Measurements from ENCODE around the gene C6orf47.
A peak's percentile ranks its signal among the peaks of the same experiment; 100 is the strongest.
"Not testable (repeated sequence)": the region's sequence is repeated elsewhere in the genome, so short reads cannot be mapped to it uniquely, and the experiment has no call there.

Gene C6orf47, protein sequence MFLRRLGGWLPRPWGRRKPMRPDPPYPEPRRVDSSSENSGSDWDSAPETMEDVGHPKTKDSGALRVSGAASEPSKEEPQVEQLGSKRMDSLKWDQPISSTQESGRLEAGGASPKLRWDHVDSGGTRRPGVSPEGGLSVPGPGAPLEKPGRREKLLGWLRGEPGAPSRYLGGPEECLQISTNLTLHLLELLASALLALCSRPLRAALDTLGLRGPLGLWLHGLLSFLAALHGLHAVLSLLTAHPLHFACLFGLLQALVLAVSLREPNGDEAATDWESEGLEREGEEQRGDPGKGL

DNA sequence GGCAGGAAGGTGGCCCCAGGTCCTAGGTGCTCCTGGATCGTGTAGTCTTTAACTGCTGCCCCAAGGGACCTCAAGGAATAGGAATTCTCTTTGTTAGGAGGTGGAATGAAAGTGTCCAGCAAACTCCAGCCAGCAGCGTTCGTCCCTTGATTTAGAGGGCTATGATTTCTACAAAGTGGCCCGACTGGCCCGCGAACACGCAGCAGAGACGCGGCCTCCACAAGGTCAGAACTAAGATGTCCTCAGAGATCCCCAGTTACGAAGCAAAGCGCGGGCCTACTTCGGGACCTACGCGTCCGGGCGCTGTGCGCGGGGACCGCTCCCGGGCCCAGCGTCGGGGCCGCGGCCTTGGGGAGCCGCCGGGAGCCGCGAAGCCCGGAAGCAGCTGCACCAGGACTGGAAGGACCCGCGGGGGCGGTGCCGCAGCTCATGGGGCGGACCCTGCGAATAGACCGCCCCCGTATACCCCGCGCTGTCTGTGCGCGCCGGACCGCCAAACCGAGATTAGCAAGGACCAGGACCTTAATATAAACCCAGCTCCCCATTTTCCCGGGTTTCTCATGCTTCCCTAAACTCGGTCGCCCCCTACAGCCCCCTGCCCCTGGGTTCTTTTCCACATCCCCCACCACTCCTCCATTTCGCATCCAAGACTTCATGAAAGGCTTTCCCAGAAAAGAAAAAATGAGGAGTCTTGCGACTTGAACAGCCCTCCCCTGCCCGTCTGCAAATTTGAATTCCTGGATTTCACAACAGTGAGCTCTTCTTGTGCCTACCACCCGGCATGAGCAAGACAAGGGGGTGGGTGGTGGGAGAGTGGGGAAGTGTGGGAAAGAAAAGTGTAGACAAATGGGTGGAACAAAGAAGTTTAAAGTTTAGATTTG, at the start of gene C6orf47:
Gene C6orf47, minus strand, starts transcription at position 398 of the 881 bp plus-strand sequence. CDS start 831 bp downstream, outside the sequence.
- DNase-seq (ENCODE audit: low spot score), result peak; percentile 66

DNA sequence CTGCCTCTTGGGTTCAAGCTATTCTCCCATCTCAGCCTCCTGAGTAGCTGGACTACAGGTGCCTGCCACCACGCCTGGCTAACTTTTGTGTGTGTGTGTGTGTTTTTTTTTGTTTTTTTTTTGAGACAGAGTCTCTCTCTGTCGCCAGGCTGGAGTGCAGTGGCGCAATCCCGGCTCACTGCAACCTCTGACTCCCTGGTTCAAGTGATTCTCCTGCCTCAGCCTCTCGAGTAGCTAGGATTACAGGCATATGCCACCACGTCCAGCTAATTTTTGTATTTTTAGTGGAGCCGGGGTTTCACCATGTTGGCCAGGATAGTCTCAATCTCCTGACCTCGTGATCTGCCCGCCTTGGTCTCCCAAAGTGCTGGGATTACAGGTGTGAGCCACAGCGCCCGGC, 48.6 kb upstream of the C6orf47 start:
- DNase-seq (ENCODE audit: low spot score), result not testable (repeated sequence)

DNA sequence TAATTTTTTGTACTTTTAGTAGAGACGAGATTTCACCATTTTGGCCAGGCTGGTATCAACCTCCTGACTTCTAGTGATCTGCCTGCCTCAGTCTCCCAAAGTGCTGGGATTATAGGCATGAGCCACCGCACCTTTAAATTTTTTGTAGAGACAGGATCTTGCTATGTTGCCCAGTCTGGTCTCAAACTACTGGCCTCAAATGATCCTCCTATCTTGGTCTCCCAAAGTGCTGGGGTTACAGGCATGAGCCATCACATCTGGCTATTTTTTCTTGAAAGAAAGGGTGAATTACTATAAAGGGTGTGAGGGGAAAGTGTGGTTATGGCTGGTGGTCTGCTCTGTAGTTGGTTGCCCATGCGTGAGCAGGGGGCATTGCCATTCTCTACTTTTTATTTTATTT, 47.6 kb upstream of the C6orf47 start:
- no peak for DNase-seq (ENCODE audit: low spot score)

DNA sequence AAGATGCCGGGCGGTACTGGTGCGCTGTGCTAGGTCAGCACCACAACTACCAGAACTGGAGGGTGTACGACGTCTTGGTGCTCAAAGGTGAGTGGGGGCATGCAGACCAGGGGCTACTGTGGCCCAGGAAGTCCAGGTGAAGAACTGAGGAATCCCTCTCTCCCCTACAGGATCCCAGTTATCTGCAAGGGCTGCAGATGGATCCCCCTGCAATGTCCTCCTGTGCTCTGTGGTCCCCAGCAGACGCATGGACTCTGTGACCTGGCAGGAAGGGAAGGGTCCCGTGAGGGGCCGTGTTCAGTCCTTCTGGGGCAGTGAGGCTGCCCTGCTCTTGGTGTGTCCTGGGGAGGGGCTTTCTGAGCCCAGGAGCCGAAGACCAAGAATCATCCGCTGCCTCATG, 47.1 kb upstream of the C6orf47 start:
- no peak for DNase-seq (ENCODE audit: low spot score)

DNA sequence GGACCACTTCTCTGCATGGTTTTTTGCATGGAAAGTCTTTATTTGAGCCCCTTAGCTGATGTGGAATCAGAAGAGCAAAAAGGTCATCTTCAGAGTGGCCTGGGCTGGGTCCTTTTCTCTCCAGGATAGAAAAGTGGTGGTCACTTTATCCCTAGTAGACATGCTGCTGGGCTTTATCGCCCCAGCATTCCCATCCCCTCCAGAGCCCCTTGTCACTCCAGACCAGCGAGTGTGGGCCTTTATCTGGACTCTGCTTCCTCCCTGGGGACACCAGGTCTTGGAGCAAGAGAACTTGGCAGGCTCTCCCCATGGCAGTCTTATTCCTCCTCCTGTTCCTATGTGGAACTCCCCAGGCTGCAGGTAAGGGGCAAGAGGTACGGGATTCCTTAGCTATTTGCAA, 46.0 kb upstream of the C6orf47 start, which contains the start of gene LY6G6F:
Gene LY6G6F, plus strand, starts transcription at position 268 of the 400 bp plus-strand sequence. Its CDS starts 41 bp downstream, at position 309.
- no peak for DNase-seq (ENCODE audit: low spot score)

DNA sequence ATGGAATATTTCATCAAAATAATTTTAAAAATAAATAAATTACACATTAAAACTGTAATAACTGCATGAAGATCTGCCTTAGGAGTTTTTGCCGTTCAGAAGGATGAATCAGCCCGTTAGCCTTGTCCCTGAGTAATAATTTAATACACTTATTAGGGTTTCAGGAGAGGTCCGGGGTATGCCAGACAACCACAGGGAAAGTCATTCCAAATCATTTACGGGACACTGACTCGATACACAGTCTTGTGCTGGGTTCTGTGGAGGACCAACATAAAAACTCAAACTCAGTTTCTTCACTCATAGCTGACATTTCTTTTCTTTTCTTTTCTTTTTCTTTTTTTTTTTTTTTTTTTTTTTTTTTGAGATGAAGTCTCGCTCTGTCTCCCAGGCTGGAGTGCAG, 45.4 kb upstream of the C6orf47 start:
- DNase-seq (ENCODE audit: low spot score), result no peak

DNA sequence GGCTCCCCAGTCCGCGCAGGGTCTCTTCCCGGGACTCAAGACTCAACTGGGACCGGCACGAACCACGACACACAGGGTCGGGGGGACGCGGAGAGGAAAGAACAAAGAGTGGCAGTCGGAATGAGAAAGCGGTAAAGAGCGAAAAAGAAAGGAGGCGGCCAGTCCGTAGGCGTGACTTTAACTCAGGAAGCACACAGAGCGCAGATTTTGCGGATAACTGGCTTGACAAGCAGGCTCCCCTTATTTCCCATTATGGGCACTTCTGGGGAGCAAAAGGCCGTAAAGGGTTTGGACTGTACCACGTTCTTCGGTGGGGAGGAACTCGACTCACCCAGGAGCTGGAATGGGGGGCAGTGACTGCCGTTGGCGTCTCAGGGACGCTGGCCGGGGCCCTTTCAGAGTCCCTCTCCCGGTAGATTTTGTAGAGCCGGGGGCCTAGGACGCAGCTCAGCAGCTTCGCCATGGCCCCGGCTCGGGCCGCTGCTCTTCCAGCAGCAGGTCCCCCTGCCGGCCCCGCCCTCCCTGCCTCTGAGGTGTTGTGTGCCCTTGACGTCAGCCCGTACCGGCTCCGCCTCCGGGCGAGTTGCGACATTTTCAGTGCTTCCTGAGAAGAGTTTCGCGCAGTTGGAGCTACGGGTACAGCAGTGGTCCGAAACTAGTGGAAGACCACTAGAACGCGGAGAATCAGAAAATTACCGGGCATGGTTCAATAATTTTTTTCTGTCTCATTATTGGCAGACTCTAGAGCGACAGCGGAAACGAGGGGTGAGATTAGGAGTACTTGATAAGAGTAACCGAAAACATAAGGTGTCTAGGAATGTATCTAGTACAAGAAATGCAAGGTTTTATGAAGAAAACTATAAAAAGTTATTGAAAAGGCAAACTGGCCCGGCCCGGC, 42.5 kb upstream of the C6orf47 start, which contains the start of gene ABHD16A:
Gene ABHD16A, minus strand, starts transcription at position 506 of the 898 bp plus-strand sequence. Its CDS starts 43 bp downstream, at position 463.
- DNase-seq (ENCODE audit: low spot score), result peak; percentile 98

DNA sequence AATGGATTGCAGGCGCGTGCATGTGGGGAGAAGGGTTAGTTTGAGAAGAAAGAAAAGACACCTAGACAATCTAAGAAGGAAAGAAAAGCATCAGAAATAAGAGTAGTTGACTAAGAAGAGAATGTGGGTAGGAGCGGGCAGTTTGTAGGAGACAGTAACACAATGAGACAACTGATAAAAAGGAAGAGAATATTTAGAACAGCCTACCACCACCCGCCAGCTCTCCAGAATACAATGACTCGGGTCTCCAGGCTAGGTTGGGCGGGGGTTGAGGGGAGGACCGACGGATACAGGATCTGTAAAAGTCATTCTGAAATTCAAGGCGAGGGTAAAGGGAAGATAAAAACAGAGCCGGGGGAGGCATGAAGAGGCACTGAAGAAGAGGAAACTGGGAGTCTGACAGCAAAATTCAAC, 41.8 kb upstream of the C6orf47 start:
- no peak for DNase-seq (ENCODE audit: low spot score)

DNA sequence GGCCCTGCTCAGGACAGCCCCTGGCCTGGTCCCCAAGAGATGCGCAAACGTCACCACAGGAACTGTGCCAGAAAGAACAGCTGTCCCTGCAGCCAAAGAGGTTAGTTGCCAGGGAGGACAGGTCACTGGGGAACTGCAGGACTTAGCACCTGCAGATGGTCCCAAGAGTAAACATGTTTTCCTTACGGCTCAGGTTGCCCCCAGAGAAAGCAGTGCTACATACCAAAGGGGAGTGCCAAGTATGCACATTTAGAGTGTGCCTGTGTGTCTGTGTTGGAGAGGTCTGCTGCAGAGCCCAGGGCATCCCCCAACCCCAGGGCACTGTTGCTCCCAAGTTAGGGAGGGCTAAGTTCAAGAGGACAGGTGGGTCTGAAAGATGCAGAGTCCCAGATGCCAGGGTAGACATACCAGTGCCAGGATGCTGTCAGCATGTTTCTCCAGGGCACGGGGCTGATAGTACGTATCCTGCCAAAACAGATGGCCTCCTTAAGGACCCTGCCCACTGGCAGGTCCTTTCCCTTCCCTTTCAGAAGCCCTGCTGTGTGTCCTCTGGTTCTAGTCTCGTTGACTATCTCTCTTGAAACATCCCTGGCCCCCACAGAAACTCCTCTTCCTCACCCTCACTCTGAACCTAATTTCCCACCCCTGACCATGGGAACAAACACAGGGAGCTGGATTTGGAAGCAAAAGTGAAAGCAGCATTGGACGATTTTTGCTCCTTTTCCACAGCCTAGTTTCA, 41.3 kb upstream of the C6orf47 start:
- DNase-seq (ENCODE audit: low spot score), result peak; percentile 18

DNA sequence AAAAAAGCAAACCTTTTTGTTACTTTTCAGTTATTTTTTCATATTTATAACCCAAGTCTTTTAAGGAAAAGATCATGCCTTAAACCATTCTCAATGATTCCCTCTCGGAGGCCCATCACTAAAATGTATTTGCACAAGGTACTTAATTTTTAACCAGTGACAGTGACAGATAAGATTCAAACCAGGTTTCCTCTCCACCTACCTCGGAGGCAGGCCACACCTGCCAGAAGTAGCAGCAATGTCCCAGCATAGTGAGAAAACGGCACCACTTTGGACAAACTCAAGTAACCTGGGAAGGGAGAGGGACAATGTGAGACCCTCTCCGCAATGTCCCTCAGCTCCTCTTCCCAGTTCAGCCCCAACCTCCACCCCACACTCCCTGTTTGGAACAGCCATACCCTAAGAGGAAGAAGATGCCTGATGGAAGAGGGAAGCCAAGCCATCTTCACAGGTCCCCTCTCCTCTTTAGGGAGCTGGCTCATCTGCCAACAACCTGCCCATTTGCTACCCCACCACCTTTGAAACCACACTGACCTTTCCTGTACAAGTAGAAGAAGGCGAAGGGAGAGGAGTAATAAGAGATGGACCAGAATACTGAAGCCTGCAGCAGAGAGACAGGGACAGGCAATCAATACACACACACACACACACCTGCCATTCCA, 40.3 kb upstream of the C6orf47 start:
- DNase-seq (ENCODE audit: low spot score), result no peak

DNA sequence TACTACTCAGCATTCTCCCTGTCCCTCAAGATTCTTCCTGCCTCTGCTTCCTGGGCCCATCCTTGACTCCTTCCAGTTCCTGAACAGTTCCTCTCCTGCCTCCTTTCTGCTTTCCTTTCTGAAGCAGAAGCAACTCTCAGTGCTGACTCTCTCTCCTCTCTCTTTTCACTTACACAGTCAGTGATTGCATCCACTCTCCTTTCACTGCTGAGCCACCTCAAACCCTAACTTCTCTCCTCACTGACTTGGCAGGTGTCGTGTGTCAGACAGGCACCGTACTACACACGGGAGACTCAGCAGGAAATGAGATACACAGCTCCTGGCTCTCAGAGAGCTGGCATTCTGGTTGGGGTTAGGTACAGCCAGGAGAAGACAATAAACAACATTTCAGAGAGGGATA, 37.0 kb upstream of the C6orf47 start:
- DNase-seq (ENCODE audit: low spot score), result no peak

DNA sequence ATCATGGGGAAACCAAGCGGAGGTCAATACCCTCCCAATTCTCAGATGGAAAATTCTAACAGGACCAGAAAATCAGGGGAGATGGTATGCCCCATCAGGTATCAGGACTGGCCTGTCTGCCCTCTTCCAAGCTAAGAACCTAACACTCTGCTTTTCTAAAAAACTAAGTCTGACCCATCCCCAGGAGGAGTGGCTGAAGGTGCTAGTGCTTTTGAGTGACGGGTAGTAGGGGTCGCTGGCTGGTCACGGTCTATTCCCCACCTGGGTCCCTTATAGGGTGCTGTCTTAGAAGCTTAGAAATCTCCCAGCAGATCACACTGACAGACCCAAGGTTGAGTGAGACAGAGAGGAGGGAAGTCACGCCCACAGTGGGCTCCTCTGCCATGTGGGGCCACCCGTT, 33.0 kb upstream of the C6orf47 start:
- no peak for DNase-seq (ENCODE audit: low spot score)

DNA sequence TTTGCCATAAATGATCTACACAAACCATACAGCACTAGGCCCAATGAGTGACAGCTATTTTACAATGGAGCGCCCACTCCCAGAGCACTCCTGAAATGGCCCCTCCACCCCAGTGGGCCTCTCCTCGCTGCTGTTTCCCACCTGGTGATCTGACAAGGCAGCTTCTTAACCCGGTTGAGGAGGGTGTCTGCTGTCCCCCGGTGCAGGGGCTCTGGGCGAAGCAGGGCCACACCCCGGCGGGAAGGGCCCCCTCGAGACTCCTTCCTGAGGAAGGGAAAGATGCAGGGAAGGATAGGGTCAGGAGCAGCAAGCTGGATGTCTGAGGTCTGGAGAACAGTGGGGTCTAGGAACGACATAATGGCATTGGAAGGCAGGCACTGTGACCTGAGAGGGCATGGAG, 32.3 kb upstream of the C6orf47 start:
- no peak for DNase-seq (ENCODE audit: low spot score)

DNA sequence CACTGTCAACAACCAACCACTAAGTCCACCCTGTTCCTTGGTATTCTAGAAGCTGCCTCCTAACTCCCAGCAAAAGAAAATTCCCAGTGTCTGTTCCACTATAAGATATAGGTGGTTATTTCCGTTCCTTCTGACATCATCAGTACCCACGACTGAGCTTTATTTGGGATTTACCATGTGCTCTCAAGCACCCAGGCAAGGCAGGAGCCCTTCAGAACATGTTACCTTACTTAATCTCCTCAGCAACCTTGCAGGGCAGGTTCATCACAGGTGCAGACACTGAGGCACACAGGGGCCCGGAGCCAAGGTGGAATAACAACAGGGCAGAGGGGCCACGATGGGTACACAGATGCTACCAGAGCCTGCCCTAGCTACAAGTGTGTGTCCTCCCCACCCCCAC, 31.8 kb upstream of the C6orf47 start:
- DNase-seq (ENCODE audit: low spot score), result no peak

DNA sequence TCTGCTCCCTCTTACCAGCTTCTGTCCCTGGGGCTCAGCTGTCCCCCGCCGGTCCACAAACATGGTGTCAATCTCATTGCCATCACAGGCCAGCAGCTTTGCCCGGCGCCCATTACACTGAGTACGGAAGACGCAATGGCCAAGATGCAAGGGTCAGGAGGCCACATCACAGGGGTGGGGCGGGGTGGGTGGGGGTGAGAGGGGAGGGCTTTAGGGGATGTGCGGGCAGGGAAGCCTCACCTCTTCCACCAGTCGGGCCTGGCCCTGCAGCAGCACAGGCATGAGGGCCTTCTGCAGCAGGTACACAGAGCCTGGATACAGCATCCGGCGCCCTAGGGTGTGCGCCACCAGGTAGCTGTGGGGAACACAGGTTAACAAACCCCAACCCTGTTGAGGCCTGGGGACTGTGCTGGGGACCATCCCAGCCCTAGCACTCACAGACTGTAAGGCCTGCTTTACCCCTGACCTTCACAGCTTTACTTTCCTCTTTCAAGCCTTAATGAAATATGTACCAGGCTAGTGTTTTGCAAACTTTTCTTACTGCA, 31.1 kb upstream of the C6orf47 start:
- no peak for DNase-seq (ENCODE audit: low spot score)

DNA sequence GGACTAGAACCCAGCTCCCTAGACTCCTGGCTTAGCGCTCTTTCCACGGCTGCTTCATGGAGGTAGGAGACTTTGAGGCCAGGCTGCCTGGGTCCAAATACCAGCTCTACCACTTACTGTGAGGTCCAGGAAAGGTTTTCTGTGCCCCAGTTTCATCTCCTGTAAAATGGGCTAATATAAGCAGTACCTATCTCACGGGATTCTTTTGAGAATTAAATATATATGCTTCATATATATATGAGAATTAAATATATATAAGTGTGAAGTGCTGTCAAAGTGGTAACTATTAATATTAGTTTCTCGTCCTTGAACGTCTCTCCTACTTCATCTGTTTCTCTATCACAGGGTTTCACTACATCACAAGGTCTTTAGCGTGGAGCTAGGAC, 30.5 kb upstream of the C6orf47 start:
- no peak for DNase-seq (ENCODE audit: low spot score)

DNA sequence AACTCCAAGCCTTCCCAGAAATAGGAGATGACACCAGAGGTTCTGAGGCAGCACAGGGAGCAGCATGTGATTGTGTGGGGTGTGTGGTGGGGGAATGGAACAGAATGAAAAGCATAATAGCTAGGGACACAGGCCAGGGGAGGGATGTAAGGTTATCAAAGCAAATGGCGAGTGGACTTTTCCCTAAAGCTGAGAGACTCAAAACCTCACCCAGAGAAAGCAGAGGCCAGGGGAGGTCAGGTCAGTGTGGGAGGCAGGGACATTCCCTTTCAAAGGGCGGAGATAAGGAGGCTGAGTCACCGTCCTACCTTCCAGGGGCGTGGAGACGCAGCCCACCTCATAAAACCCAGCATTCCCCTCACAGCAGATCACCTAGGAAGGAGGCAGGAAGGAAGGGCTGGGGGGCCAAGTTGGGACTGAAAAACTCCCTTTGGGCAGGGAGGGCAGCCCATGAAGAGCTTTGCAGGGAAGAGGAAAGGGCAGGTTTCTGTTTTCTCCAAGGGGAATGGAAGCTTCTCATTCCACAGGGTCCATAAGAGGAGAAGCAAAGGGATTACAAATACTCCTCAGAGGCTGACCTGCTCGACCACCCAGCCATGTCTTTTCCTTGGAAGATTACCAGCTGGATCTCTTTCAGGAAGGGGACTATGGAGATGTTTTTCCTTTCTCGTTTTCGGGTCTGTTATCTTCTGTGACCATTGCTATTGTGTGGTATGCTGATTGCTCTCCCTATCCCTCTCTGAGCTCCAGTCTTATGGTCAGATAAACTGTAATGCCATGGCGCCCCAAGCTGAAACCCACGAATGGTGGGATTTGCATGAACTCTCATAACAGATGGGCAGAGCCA, 29.9 kb upstream of the C6orf47 start:
- DNase-seq (ENCODE audit: low spot score), result peak; percentile 78

DNA sequence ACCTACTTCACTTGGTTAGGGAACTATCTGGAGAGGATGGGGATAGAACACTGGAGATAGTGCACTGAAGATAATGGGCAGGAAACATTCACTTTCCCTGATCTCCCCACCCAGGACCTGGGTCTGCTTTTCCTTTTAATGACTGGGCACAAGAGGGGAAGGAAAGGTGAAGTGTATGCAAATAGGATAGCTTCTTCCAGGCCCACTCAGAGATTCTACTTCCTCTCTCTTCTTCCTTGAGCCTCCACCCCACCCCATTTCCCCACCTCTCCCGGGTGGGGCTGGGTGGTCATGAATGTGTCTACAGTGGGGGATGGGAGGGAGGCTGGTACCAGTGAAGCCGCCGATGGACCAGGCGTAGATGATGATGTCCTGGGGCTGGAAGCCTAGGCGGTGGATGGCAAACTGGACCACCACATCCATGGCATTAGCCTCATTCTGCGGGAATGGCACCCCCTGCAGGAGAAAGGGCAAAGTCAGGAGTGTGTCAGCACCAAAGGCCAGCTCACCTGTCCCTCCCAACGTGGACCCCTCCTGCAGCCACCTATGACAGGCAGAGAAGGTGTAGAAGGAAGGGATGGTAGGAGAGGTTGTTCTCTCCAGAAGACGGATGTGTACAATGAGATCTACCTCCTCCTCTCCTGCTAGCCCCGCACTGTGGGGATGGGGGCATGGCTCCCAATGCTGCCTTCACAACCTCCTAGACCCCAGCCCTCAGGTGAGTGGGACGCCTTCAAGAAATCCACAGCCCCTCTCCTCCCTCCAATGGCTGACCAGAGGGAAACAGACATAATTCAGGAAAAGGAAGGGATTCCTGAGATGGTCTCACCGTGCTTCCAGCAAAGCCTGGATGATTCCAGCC, 28.9 kb upstream of the C6orf47 start:
- DNase-seq (ENCODE audit: low spot score), result no peak
